ENCODE data around the gene FIGNL1.

DNA sequence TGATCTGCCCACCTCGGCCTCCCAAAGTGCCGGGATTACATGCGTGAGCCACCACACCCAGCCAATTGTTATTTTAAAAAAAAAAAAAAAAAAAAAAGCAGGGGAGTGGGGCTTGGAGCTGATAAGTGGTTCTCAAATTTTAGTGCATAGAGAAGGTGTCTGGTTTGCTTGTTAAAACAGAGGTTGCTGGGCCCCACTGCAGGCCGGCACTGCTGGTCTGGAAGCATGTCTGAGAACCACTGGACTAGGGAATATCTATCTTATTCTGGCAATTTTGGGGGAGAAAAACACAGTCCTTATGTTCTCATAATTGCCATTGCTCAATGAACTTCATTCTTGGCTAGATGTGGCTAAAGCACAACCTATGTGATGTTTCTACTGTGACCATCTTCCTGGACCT is 19.0 kb upstream of the FIGNL1 start:
- TF ChIP-seq, protein P1, sequence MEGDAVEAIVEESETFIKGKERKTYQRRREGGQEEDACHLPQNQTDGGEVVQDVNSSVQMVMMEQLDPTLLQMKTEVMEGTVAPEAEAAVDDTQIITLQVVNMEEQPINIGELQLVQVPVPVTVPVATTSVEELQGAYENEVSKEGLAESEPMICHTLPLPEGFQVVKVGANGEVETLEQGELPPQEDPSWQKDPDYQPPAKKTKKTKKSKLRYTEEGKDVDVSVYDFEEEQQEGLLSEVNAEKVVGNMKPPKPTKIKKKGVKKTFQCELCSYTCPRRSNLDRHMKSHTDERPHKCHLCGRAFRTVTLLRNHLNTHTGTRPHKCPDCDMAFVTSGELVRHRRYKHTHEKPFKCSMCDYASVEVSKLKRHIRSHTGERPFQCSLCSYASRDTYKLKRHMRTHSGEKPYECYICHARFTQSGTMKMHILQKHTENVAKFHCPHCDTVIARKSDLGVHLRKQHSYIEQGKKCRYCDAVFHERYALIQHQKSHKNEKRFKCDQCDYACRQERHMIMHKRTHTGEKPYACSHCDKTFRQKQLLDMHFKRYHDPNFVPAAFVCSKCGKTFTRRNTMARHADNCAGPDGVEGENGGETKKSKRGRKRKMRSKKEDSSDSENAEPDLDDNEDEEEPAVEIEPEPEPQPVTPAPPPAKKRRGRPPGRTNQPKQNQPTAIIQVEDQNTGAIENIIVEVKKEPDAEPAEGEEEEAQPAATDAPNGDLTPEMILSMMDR (IDR thresholded peaks at IDR 0.05) = no peak
- no peak for TF ChIP-seq ZFX (IDR thresholded peaks at IDR 0.05; ENCODE audit: borderline replicate concordance)

Measured in 22Rv1 (cell line).